Testis (tissue), 3 donors: ENCODE results near the gene MRPL37. TPM values are rescaled to one million over a fixed set of nuclear protein-coding genes. Genes with fewer than 3 reads are reported as not detected.
A peak's percentile ranks its signal among the peaks of the same experiment; 100 is the strongest.

ENCODE experiments used
- DNase-seq: peaks from one replicate; pipeline ENCODE4 v3.0.0-alpha.2; 2019
- H3K27ac ChIP-seq, 2 donors: fragments of 200-600 bp; sonication (generic); one replicate each; pipeline ENCODE4 v1.5.1; 2019
- H3K27me3 ChIP-seq: fragments of 200-600 bp; sonication (generic); one replicate; pipeline ENCODE4 v1.5.1; 2019
- H3K36me3 ChIP-seq: fragments of 200-600 bp; sonication (generic); one replicate; pipeline ENCODE4 v1.5.1; 2017; ENCODE audit warnings: low read depth; ENCODE audit errors: missing control alignments
- H3K4me1 ChIP-seq: fragments of 200-600 bp; sonication (generic); one replicate; pipeline ENCODE4 v1.5.1; 2019
- H3K4me3 ChIP-seq, 2 donors: fragments of 200-600 bp; sonication (generic); one replicate each; pipeline ENCODE4 v1.5.1; 2017 to 2019
- H3K9me3 ChIP-seq: fragments of 200-600 bp; sonication (generic); one replicate; pipeline ENCODE4 v1.5.1; 2017
- CTCF ChIP-seq, 3 experiments: fragments of 450-650 bp in 2 of 3; fragments of 200-600 bp in 1 of 3; sonication (generic) in 1 of 3; IDR thresholded peaks; one replicate each; pipeline ENCODE4 v1.5.1; 2016 to 2019; ENCODE audit warnings: antibody characterized with exemption in 3 of 3, mild to moderate bottlenecking in 2 of 3, moderate library complexity in 1 of 3
- POLR2A ChIP-seq: fragments of 450-650 bp; IDR thresholded peaks from one replicate; pipeline ENCODE4 v1.6.1; 2017; ENCODE audit warnings: antibody characterized with exemption, mild to moderate bottlenecking, moderate library complexity
- WGBS, 2 donors: methylation state at CpG; one replicate each; pipeline ENCODE4 v1.1.5; 2018; 5-methylcytosine and 5-hydroxymethylcytosine counted together
- intact Hi-C: fragments of 100-400 bp; cut with DNase I; formaldehyde crosslinking; loops from one replicate; pipeline ENCODE4 v1.15.1; 2023; ENCODE audit warnings: low total_unique reads
- polyA plus RNA-seq: library from polyadenylated mRNA; stranded (reverse); fragments of 350-450 nt; fragmentation: Illumina TruSeq; extraction: RNeasy Lipid Tissue Mini Kit (QIAGEN cat#74804); gene quantifications from one replicate; pipeline ENCODE4 v1.2.3, GENCODE V29; 2014; ENCODE audit warnings: low read depth, low replicate concordance; ENCODE audit not compliant: insufficient read depth
- total RNA-seq, 2 donors: library from RNA; depleted of rRNA; stranded (reverse); fragments of >200 nt; gene quantifications; one replicate each; pipeline ENCODE4 v1.2.3, GENCODE V29; 2016

The MRPL37 gene
- total and polyA plus RNA-seq, 3 donors from 2014 or later: 74.2 to 91.4 (median 89.1) TPM

DNA sequence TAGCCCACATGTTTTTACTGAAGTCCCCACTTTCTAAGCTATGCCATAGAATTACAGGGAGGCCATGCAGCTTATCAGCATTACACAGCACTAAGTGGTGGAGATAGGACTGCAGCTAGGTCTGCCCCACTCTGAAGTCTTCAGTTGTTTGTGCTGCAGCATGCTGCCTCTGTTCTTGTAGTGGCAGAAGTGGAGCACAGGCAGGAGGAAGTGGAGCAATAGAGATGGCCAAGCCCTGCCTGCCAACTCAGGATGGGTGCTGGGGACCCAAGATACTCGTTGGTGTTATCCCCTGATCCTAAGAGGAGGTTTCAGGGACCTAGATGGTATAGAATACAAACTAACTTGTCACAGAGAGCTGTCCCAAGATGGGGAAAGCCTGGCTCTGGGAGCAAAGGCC, 12.9 kb downstream of the MRPL37 start:
- Histone ChIP-seq H3K27me3 (no peaks in the 10 kb centered on the region), H3K27ac (no peak overlapping the region), H3K4me3 (no peak overlapping the region), H3K36me3 (peaks cover 6% of the 10 kb centered on the region), H3K9me3 (no peaks in the 10 kb centered on the region), H3K4me1 (no peaks in the 10 kb centered on the region)
- intact Hi-C loops: no loop called here
- no peak for DNase-seq
- TF ChIP-seq POLR2A (no peak), CTCF (IDR thresholded peaks at IDR 0.05) (no peak)
- WGBS, 2 donors: 60 to 76% methylated on average over 1 of the region's 1 CpG

DNA sequence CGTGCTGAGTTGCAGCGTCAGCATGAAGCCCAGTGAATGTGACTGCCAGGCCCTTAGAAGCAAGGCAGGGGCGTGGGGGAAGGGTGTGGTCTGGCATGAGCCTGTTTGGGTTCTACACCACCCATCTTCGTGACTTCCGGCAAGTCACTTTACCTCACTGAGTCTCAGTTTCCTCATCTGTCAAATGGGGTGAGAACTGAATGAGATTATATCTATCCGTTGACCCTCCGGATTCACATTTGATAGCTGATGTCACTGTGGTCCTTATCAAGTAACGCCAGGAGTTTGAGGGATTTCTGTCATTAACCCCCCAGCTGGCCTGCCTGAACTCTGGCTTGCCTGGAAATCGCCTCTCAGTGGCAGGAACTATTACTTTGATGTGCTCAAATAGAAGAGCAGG, 15.6 kb downstream of the MRPL37 start:
- H3K36me3 ChIP-seq: peaks cover 3% of the 10 kb centered on the region
- intact Hi-C loops: no loop called here
- WGBS, 2 donors: 83 to 92% methylated on average over 8 to 9 of the region's 9 CpGs

DNA sequence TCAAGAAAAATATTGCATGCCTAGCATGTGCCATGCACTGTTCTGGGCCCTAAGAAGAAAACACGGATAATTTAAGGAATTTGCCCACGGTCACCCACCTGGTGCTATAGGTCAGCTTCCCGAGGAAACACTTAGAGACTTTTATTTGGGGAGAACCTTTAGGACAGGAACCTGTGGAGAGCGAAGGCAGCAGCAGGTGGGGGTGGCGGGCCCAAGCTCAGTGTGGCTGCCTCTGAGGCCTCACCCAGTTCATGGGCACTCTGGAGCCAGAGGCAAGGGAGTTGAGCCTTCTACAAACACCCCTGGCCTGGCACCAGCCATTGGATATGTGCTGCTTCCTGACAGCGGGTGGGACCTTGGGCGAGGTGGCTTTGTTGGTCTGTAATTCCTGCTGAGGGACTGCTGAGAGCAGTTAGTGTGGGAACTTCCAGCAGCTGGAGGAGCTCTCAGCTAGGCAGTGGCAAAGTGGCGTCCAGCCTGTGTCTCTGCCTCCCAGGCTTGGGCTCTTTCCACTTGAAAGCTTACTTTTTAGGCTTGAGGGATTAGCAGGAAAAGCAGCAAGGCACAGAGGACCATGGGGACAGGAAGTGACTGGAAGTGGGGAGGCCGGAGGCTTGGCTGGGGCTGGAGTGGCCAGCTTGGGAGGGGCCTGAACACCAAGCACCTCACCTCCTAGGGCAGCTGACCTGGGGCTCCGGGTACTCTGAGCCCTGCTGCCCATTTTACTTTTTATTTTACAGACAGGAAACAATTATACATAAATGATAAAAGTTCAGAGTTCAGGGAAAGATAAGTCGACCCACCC, 19.1 kb downstream of the MRPL37 start:
- intact Hi-C loops: no loop called here
- Histone ChIP-seq H3K4me3 (no peak overlapping the region), H3K4me1 (peaks cover 35% of the 10 kb centered on the region), H3K9me3 (no peaks in the 10 kb centered on the region), H3K36me3 (no peaks in the 10 kb centered on the region), H3K27me3 (no peaks in the 10 kb centered on the region), H3K27ac (peak overlapping the region; percentile 9 to 73)
- no peak for DNase-seq
- no peak for TF ChIP-seq CTCF (IDR thresholded peaks at IDR 0.05)
- TF ChIP-seq POLR2A: no peak
- 65 to 74% methylated on average over 11 of the region's 11 CpGs for WGBS, 2 donors

More for the DNA sequence above, 15.6 kb downstream of the MRPL37 start:
- no peak for TF ChIP-seq CTCF (IDR thresholded peaks at IDR 0.05)
- TF ChIP-seq POLR2A: no peak
- no peak for DNase-seq
- no peak overlapping the region for H3K4me3 ChIP-seq
- peaks cover 18% of the 10 kb centered on the region for H3K4me1 ChIP-seq
- H3K9me3 ChIP-seq: no peaks in the 10 kb centered on the region
- H3K27me3 ChIP-seq: no peaks in the 10 kb centered on the region
- H3K27ac ChIP-seq: no peak overlapping the region

- no peak overlapping the region for H3K4me3 ChIP-seq
- H3K4me1 ChIP-seq: peaks cover 41% of the 10 kb centered on the region
- peak overlapping the region; percentile 9 to 73 for H3K27ac ChIP-seq
- H3K36me3 ChIP-seq: no peaks in the 10 kb centered on the region
- no peak for DNase-seq
- no peaks in the 10 kb centered on the region for H3K27me3 ChIP-seq
- intact Hi-C loops: no loop called here
- no peak for TF ChIP-seq CTCF (IDR thresholded peaks at IDR 0.05)
- no peak for TF ChIP-seq POLR2A
- H3K9me3 ChIP-seq: no peaks in the 10 kb centered on the region
- 24 to 34% methylated on average over 3 of the region's 3 CpGs for WGBS, 2 donors
Measured at GRCh38 chr1:54219688-54220003, 19.7 kb downstream of the MRPL37 start.
